Measurements from ENCODE around the gene POLR3A.
"Not testable (repeated sequence)": the region's sequence is repeated elsewhere in the genome, so short reads cannot be mapped to it uniquely, and the experiment has no call there.

Gene POLR3A

DNA sequence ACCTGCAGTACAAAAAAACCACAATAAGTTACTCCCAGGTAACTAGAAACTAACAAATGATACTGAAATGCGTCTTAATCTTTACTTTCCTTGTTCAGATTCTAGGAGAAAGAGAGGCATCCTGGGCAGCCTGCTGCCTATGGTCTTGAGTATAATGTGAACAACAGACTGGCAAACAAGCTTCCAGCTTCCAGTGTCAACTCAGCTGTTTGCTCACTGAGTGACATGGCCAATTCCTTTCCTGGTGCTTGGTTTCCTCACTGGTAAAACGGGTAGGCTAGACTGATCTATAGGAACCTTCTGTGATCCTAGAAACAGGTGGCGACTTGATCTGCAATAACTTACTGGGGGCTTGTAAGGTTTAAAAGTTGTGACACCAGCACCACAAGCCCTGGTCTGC lies 10.1 kb downstream of the POLR3A start:
- DNase-seq (ENCODE audit: low read depth in 2 of 2), result no peak

- DNase-seq (ENCODE audit: low read depth in 2 of 2), result no peak
These were observed 11.5 kb downstream of the POLR3A start for GRCh38 chr10:78017856-78018255.

GRCh38 chr10:78015546-78015945 lies 13.8 kb downstream of the POLR3A start:
- no peak for DNase-seq (ENCODE audit: low read depth in 2 of 2)

DNA sequence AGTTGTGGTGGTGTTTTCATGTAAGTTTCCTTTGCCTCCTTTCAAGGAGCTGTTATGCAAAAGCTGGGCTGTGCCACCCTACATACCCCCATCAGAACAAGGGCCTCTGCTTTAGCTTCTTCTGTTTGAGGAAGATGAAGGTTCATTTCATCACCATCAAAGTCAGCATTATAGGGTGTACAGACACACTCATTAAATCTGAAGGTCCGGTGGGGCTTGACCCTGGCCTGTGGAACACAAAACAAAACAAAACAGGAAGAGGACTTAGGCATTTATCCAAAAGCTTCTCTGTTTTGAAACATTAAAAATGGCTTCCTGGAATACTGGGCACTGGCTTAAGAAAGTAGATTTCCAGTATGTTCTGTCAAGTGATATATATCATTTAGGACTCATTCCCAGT lies 15.8 kb downstream of the POLR3A start:
- no peak for DNase-seq (ENCODE audit: low read depth in 2 of 2)

DNA sequence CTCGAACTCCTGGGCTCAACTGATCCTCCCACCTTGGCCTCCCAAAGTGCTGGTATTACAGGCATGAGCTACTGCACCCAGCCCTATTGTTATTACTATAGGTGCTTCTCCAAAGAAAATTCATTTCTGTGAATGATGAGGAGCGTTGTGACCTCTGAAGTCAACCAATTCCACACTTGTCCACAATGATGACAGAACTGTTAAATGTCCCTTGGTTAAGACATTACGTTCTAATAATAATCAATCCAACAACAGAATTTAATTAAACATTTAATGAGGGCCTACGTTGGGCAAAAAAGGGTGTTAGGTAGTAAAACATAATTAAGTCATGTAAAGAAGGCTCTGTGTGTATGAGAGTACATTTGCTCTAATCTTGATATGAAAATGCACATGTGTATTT lies 18.2 kb downstream of the POLR3A start:
- no peak for DNase-seq (ENCODE audit: low read depth in 2 of 2)

DNA sequence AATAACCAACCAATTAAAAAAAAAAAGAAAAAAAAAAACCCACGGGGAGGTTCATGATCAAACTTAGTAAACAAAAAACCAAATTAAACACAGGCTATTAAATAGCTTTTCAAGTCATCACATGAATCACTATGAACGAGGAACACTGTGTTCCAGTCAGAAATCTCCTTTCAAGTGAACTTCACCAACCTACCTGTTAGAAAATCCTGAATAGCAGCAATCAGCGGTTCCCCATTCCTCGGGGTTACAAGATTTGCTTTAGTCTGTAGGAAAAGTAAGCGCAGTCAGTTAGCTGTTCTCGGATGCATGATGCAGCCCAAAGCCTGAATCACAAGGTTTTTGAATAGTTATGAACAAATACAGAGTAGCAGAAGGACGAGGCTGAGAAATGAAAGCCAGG lies 19.0 kb downstream of the POLR3A start:
- no peak for DNase-seq (ENCODE audit: low read depth in 2 of 2)

- no peak for DNase-seq (ENCODE audit: low read depth in 2 of 2)
These were observed 19.7 kb downstream of the POLR3A start for GRCh38 chr10:78009662-78010061.

- DNase-seq (ENCODE audit: low read depth in 2 of 2), result no peak
These were observed 22.1 kb downstream of the POLR3A start for GRCh38 chr10:78007172-78007571.

DNA sequence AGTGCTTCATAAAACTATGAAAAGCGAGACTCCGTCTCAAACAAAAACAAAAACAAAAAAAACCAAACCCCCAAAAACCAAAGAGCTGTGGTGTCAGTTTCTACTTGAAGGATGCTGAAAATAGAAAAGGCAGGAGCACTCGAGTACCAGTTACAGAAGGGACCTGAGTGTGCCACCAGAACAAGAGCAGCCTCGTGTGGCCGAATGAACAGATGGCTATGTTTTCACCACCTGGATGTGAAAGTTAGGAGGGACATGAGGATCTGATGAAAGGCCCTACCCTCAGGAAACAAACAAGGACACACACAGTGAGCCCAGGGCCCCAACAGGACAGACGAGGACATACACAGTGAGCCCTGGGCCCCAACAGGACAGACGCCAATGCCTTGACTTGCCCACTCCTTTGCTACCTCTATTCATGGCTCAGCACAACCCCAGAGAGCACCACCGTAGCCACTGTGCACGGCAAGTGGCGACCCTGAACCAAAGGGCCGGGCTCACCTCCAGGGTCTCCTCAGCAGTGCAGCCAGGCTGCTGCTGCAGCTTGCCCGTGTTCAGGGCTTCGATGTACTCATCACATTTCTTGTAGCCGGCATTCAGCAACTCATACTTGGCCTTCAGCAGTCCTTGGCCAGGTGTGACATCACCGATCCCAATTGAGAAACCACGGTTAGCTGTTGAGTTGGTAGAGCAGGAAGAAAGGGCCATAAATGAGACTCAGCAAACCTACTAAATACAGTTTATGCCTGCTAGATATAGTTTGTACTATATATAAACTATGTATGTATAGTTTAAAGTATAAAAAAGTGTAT lies 24.9 kb downstream of the POLR3A start:
- DNase-seq (ENCODE audit: low read depth in 2 of 2), result no peak

GRCh38 chr10:78002541-78003288 lies 26.6 kb downstream of the POLR3A start:
- DNase-seq (ENCODE audit: low read depth in 2 of 2), result no peak

- DNase-seq (ENCODE audit: low read depth in 2 of 2), result no peak
These were observed 28.3 kb downstream of the POLR3A start for GRCh38 chr10:78000956-78001472.

GRCh38 chr10:78000206-78000605 lies 29.1 kb downstream of the POLR3A start:
- no peak for DNase-seq (ENCODE audit: low read depth in 2 of 2)

- not testable (repeated sequence) for DNase-seq (ENCODE audit: low read depth in 2 of 2)
These were observed 30.5 kb downstream of the POLR3A start for GRCh38 chr10:77998780-77999179.

DNA sequence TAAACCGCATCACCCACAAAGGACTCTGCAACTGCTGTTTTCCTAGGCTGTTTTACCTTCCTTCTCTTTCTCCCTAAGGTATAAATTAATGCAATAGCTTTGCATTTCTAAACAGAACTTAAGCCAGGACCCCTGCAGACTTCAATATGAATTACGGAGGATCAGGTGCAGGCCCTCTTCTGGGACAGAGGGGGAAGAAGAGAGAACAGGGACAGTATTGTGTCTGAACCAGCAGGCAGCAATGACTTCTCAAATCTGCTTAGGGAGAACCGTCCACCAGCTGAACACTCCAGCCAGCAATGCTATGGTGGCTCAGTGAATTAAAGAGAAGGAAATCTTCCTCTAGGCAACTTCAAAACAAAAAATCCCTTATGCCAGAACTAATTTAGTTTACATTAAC lies 35.7 kb downstream of the POLR3A start:
- no peak for DNase-seq (ENCODE audit: low read depth in 2 of 2)

- no peak for DNase-seq (ENCODE audit: low read depth in 2 of 2)
These were observed 40.1 kb downstream of the POLR3A start for GRCh38 chr10:77989081-77989724.

GRCh38 chr10:77987671-77988255 lies 41.6 kb downstream of the POLR3A start:
- DNase-seq (ENCODE audit: low read depth in 2 of 2), result no peak

GRCh38 chr10:77984986-77985385 lies 44.3 kb downstream of the POLR3A start:
- DNase-seq (ENCODE audit: low read depth in 2 of 2), result no peak

- DNase-seq (ENCODE audit: low read depth in 2 of 2), result no peak
These were observed 45.7 kb downstream of the POLR3A start for GRCh38 chr10:77983384-77984341.

DNA sequence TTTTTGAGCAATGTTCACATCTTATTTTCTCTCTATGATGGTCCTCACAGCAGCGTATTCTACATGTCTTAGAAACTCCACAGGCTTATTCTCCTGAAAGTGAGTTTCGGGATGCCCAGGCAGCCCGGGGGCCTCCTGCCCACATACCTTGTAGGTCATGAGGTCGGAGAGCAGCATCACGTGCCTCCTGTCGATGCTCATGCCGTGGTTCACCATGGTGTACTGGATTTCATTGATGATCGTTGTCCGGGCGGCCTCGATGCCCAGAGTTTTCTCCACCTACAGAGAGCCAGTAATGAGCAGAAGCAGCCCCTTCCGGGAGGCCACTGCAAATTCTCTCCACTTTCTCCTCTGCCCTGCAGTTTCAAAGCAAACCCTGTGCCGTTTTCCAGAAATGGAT lies 48.0 kb downstream of the POLR3A start:
- no peak for DNase-seq (ENCODE audit: low read depth in 2 of 2)

- no peak for DNase-seq (ENCODE audit: low read depth in 2 of 2)
These were observed 50.1 kb downstream of the POLR3A start for GRCh38 chr10:77979221-77979620.

GRCh38 chr10:77978360-77978759 lies 51.0 kb downstream of the POLR3A start:
- DNase-seq (ENCODE audit: low read depth in 2 of 2), result no peak
